Left lung (tissue), 10 donors: ENCODE results near the gene OLFM4. TPM values are rescaled to one million over a fixed set of nuclear protein-coding genes. Genes with fewer than 3 reads are reported as not detected.
"Not testable (repeated sequence)": the region's sequence is repeated elsewhere in the genome, so short reads cannot be mapped to it uniquely, and the experiment has no call there.

Experiments used
- ATAC-seq: fragments of 200-7000 bp; cut with Tn5 transposase; one replicate; pipeline ENCODE4 v1.9.1; 2020; ENCODE audit warnings: moderate library complexity
- DNase-seq, 4 donors: peaks; one replicate each; pipeline ENCODE4 v3.0.0-alpha.2; 2013 to 2020
- H3K27ac ChIP-seq, 2 donors: fragments of 200-600 bp; sonication (generic) in 1 of 2; one replicate each; pipeline versions ENCODE4 v1.5.0 to v1.8.0; 2020 to 2021
- H3K27me3 ChIP-seq, 2 donors: fragments of 200-600 bp; sonication (generic) in 1 of 2; one replicate each; pipeline versions ENCODE4 v1.5.0 to v1.8.0; 2020 to 2021
- H3K36me3 ChIP-seq, 2 donors: fragments of 200-600 bp; sonication (generic) in 1 of 2; one replicate each; pipeline versions ENCODE4 v1.5.0 to v1.8.0; 2020 to 2021
- H3K4me1 ChIP-seq, 2 donors: fragments of 200-600 bp; one replicate each; pipeline ENCODE4 v1.8.0; 2021
- H3K4me3 ChIP-seq, 2 donors: fragments of 200-600 bp; sonication (generic) in 1 of 2; one replicate each; pipeline versions ENCODE4 v1.5.0 to v1.8.0; 2020 to 2021; ENCODE audit warnings: mild to moderate bottlenecking in 1 of 2
- H3K9me3 ChIP-seq, 2 donors: fragments of 200-600 bp; sonication (generic) in 1 of 2; one replicate each; pipeline versions ENCODE4 v1.5.0 to v1.8.0; 2020 to 2021
- CTCF ChIP-seq, 2 donors: fragments of 200-600 bp; sonication (generic) in 1 of 2; IDR thresholded peaks; one replicate each; pipeline versions ENCODE4 v1.5.0 to v1.8.0; 2021; ENCODE audit warnings: antibody characterized with exemption in 2 of 2
- intact Hi-C, 2 donors: fragments of 100-400 bp; cut with DNase I; formaldehyde crosslinking; loops; one replicate each; pipeline versions ENCODE4 v1.11.2 to v1.14.2; 2022
- polyA plus RNA-seq, 6 donors: library from polyadenylated mRNA; unstranded; fragments of 120-200 nt; gene quantifications; one replicate each; pipeline ENCODE4 v1.2.1, GENCODE V29; 2013; ENCODE audit not compliant: insufficient read length in 6 of 6
- total RNA-seq, 2 donors: library from RNA; stranded (reverse); fragmentation: NEBNext Ultra II Directional; extraction: Animal tissue kit (Norgen Biotek cat#: 25700); gene quantifications; one replicate each; pipeline ENCODE4 v1.2.1, GENCODE V29; 2021
- donor health status: DM: no; HTN: yes; CAD: no.
- donor health status: DM: no; HTN: no; CAD: no.

Gene OLFM4
- total and polyA plus RNA-seq, 8 donors: 0.09 to 1.6 (median 0.20) TPM

- DNase-seq: no peak
- Histone ChIP-seq H3K27ac (peak overlapping the region in 1 of 2 donors; percentile 9), H3K27me3 (no peaks in the 10 kb centered on the region), H3K36me3 (no peaks in the 10 kb centered on the region), H3K4me1 (no peaks in the 10 kb centered on the region), H3K9me3 (no peaks in the 10 kb centered on the region), H3K4me3 (no peak overlapping the region)
- no peak for TF ChIP-seq CTCF (IDR thresholded peaks at IDR 0.05)
- intact Hi-C loops: no loop called here
- ATAC-seq: no peak
These were observed 20.7 kb upstream of the OLFM4 start for GRCh38 chr13:53007872-53008271.

- Histone ChIP-seq H3K4me1 (no peaks in the 10 kb centered on the region), H3K9me3 (no peaks in the 10 kb centered on the region), H3K4me3 (no peak overlapping the region), H3K27ac (peak overlapping the region in 1 of 2 donors; percentile 40), H3K36me3 (no peaks in the 10 kb centered on the region), H3K27me3 (no peaks in the 10 kb centered on the region)
- no peak for DNase-seq
- TF ChIP-seq CTCF (IDR thresholded peaks at IDR 0.05): no peak
- intact Hi-C loops: no loop called here
- ATAC-seq: no peak
These were observed 18.1 kb upstream of the OLFM4 start for GRCh38 chr13:53010374-53011105.

- Histone ChIP-seq H3K27me3 (no peaks in the 10 kb centered on the region), H3K36me3 (no peaks in the 10 kb centered on the region), H3K27ac (peak overlapping the region in 1 of 2 donors; percentile 34), H3K4me1 (no peaks in the 10 kb centered on the region), H3K9me3 (no peaks in the 10 kb centered on the region), H3K4me3 (no peak overlapping the region)
- no peak for TF ChIP-seq CTCF (IDR thresholded peaks at IDR 0.05)
- DNase-seq (no peak), ATAC-seq (no peak)
- intact Hi-C loops: no loop called here
These were observed 15.9 kb upstream of the OLFM4 start for GRCh38 chr13:53012707-53013106.

GRCh38 chr13:53013113-53013512 lies 15.5 kb upstream of the OLFM4 start:
- Histone ChIP-seq H3K36me3 (no peaks in the 10 kb centered on the region), H3K27ac (peak overlapping the region in 1 of 2 donors; percentile 34), H3K27me3 (no peaks in the 10 kb centered on the region), H3K4me1 (no peaks in the 10 kb centered on the region), H3K9me3 (no peaks in the 10 kb centered on the region), H3K4me3 (no peak overlapping the region)
- no peak for TF ChIP-seq CTCF (IDR thresholded peaks at IDR 0.05)
- intact Hi-C loops: no loop called here
- ATAC-seq (no peak), DNase-seq (no peak)

- H3K9me3 ChIP-seq, intact Hi-C loops, ATAC-seq, H3K27me3 ChIP-seq, DNase-seq, H3K4me1 ChIP-seq, H3K36me3 ChIP-seq, H3K4me3 ChIP-seq: not testable (repeated sequence)
- peak overlapping the region in 1 of 2 donors; percentile 34 for H3K27ac ChIP-seq
These were observed 14.6 kb upstream of the OLFM4 start for GRCh38 chr13:53014018-53014417.
